MM.1S (cell line): ENCODE measurements around the gene RSRC2.
"Not testable (repeated sequence)": the region's sequence is repeated elsewhere in the genome, so short reads cannot be mapped to it uniquely, and the experiment has no call there.

Experiments
- DNase-seq: peaks from one replicate; pipeline ENCODE4 v3.0.0-alpha.2; 2015
- H2AFZ ChIP-seq: fragments of 300-600 bp; sonication (generic); 2 replicates; pipeline ENCODE4 v1.6.0; 2016; ENCODE audit warnings: antibody characterized with exemption, low read length
- H3F3A ChIP-seq: fragments of 300-600 bp; sonication (generic); 2 replicates; pipeline ENCODE4 v1.6.1; 2016; ENCODE audit warnings: mild to moderate bottlenecking, antibody characterized with exemption, low read length, moderate library complexity, mixed read lengths; ENCODE audit not compliant: insufficient read depth
- H3K27ac ChIP-seq: fragments of 300-600 bp; sonication (generic); 2 replicates; pipeline ENCODE4 v1.5.1; 2016; ENCODE audit warnings: mild to moderate bottlenecking, low read length
- H3K27me3 ChIP-seq: fragments of 300-600 bp; sonication (generic); replicated peaks from 2 replicates; pipeline ENCODE4 v1.6.0; 2016; ENCODE audit warnings: low read length; ENCODE audit not compliant: insufficient read depth
- H3K36me3 ChIP-seq: fragments of 300-600 bp; sonication (generic); replicated peaks from 2 replicates; pipeline ENCODE4 v1.6.1; 2016; ENCODE audit warnings: mild to moderate bottlenecking, low read length, mixed read lengths; ENCODE audit not compliant: insufficient read depth
- H3K4me1 ChIP-seq: fragments of 300-600 bp; sonication (generic); 2 replicates; pipeline ENCODE4 v1.6.1; 2016; ENCODE audit warnings: low read length, mixed read lengths
- H3K4me2 ChIP-seq: fragments of 300-600 bp; sonication (generic); 2 replicates; pipeline ENCODE4 v1.6.0; 2016; ENCODE audit warnings: low read depth, low read length
- H3K4me3 ChIP-seq: fragments of 300-600 bp; sonication (generic); 2 replicates; pipeline ENCODE4 v1.5.1; 2016; ENCODE audit warnings: low read length, mixed read lengths
- H3K79me2 ChIP-seq: fragments of 300-600 bp; sonication (generic); 2 replicates; pipeline ENCODE4 v1.6.1; 2016; ENCODE audit warnings: mixed run types, low read length, mixed read lengths
- H3K9ac ChIP-seq: fragments of 300-600 bp; sonication (generic); 2 replicates; pipeline ENCODE4 v1.6.1; 2016; ENCODE audit warnings: low read length, mixed read lengths
- H3K9me2 ChIP-seq: fragments of 300-600 bp; sonication (generic); replicated peaks from 2 replicates; pipeline ENCODE4 v1.6.1; 2016; ENCODE audit warnings: mild to moderate bottlenecking, low read length, mixed read lengths; ENCODE audit not compliant: insufficient read depth
- H3K9me3 ChIP-seq: fragments of 300-600 bp; sonication (generic); replicated peaks from 2 replicates; pipeline ENCODE4 v1.6.1; 2016; ENCODE audit warnings: mild to moderate bottlenecking, low read length, mixed read lengths; ENCODE audit not compliant: insufficient read depth
- H4K20me1 ChIP-seq: fragments of 300-600 bp; sonication (generic); 2 replicates; pipeline ENCODE4 v1.6.1; 2016; ENCODE audit warnings: mild to moderate bottlenecking, low read length, moderate library complexity, mixed read lengths; ENCODE audit not compliant: insufficient read depth
- EZH2 ChIP-seq: fragments of 300-600 bp; sonication (generic); optimal IDR thresholded peaks from 2 replicates; pipeline ENCODE3; 2017; ENCODE audit warnings: low read depth, mild to moderate bottlenecking, antibody characterized with exemption, low read length, mixed read lengths
- EZH2phosphoT487 ChIP-seq: fragments of 300-600 bp; sonication (generic); IDR thresholded peaks from 2 replicates; pipeline ENCODE4 v1.6.1; 2018; ENCODE audit warnings: antibody characterized with exemption, low read length
- TF ChIP-seq, protein P1 (sequence below): fragments of 300-600 bp; sonication (generic); IDR thresholded peaks from 2 replicates; pipeline ENCODE4 v1.5.1; 2016; ENCODE audit warnings: antibody characterized with exemption, low read length, mixed read lengths

The RSRC2 gene

DNA sequence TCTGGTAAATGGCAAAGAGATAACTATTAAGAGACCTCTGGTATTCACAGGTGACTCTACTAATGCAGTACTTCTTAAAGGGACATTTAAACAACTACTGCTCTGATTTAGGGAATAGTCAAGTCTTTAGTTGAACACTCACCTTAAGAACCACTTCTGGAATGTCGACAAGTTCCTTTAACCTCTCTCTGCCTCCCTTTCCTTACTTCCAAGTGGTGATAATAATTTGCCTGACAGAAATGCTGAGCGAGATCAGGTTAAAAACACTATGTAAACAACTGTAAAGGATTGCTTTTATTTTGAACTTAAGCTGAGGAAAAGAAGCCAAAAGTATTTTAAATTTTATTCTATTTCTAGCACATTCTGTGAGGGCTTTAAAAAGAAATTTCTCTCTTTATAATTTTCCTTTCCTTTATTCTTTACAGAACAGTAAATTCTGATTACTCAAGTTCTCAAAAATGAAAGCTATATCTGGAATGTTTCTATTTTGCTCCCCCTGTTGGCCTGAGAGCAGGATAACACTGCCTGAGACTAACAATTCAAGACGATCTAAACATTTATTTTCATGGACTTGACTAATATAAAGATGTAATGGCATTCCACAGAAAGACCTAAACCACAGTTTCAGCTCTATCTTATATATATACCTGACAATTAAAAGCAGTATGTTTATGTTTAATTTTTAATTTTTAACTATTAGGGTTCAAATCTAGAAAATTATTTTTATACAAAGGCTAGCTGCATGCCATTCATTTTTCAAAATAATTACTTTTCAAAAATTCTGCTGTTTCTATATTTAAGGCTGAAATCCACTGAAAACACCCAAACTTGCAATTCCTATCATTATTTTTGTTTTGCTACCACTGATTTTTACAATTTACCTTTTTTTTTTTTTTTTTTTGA lies 55.2 kb downstream of the RSRC2 start:
- Histone ChIP-seq H3K79me2 (no peaks in the 10 kb centered on the region), H3K9me2 (no peaks in the 10 kb centered on the region), H3K9me3 (no peaks in the 10 kb centered on the region), H3F3A (no peaks in the 10 kb centered on the region), H4K20me1 (no peaks in the 10 kb centered on the region), H2AFZ (no peak overlapping the region), H3K4me3 (no peak overlapping the region), H3K9ac (no peak overlapping the region), H3K4me2 (no peak overlapping the region), H3K27me3 (no peaks in the 10 kb centered on the region), H3K27ac (no peak overlapping the region), H3K4me1 (no peaks in the 10 kb centered on the region), H3K36me3 (no peaks in the 10 kb centered on the region)
- DNase-seq: peak; percentile 47
- TF ChIP-seq EZH2: no peak
- no peak for TF ChIP-seq EZH2phosphoT487
- TF ChIP-seq, protein P1, sequence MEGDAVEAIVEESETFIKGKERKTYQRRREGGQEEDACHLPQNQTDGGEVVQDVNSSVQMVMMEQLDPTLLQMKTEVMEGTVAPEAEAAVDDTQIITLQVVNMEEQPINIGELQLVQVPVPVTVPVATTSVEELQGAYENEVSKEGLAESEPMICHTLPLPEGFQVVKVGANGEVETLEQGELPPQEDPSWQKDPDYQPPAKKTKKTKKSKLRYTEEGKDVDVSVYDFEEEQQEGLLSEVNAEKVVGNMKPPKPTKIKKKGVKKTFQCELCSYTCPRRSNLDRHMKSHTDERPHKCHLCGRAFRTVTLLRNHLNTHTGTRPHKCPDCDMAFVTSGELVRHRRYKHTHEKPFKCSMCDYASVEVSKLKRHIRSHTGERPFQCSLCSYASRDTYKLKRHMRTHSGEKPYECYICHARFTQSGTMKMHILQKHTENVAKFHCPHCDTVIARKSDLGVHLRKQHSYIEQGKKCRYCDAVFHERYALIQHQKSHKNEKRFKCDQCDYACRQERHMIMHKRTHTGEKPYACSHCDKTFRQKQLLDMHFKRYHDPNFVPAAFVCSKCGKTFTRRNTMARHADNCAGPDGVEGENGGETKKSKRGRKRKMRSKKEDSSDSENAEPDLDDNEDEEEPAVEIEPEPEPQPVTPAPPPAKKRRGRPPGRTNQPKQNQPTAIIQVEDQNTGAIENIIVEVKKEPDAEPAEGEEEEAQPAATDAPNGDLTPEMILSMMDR: peak; percentile 57

DNA sequence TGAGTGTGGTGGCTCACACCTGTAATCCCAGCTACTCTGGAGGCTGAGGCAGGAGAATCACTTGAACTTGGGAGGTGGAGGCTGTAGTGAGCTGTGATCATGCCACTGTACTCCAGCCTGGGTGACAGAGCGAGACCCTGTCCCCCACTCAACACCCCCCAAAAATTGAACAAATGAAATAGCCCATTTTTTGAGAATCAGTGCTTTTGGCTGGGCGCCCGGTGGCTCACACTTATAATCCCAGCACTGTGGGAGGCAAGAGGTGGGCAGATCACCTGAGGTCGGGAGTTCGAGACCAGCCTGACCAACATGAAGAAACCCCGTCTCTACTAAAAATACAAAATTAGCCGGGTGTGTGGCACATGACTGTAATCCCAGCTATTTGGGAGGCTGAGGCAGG lies 56.2 kb downstream of the RSRC2 start:
- not testable (repeated sequence) for H3K9ac ChIP-seq, H3K36me3 ChIP-seq, H3K27ac ChIP-seq, H3K9me2 ChIP-seq, H3K79me2 ChIP-seq, H3K4me2 ChIP-seq, H3K9me3 ChIP-seq, H3K27me3 ChIP-seq, H4K20me1 ChIP-seq, H3F3A ChIP-seq, DNase-seq, H3K4me1 ChIP-seq, H2AFZ ChIP-seq, H3K4me3 ChIP-seq

DNA sequence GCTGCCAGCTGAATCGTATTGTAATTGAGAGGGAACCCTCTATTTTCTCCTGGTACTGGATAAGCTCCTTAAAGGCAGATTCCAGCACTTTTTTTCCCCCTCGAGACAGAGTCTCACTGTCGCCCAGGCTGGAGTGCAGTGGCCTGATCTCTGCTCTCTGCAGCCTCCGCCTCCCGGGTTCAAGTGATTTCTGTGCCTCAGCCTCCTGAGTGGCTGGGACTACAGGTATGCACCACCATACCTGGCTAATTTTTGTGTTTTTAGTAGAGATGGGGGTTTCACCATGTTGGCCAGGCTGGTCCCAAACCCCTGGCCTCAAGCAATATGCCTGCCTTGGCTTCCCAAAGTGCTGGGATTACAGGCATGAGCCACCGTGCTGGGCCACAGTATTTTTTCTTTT lies 56.9 kb downstream of the RSRC2 start:
- H2AFZ ChIP-seq, H3K79me2 ChIP-seq, H3K4me3 ChIP-seq, H3K4me1 ChIP-seq, H3K9me2 ChIP-seq, H3K9ac ChIP-seq, DNase-seq, H3K36me3 ChIP-seq, H3F3A ChIP-seq, H3K27me3 ChIP-seq, H3K9me3 ChIP-seq, H3K27ac ChIP-seq, H3K4me2 ChIP-seq, H4K20me1 ChIP-seq: not testable (repeated sequence)

GRCh38 chr12:122467983-122468382 lies 58.8 kb downstream of the RSRC2 start:
- H3K9ac ChIP-seq: no peak overlapping the region
- H3K27ac ChIP-seq: no peak overlapping the region
- no peaks in the 10 kb centered on the region for H3K27me3 ChIP-seq
- H3F3A ChIP-seq: no peaks in the 10 kb centered on the region
- no peaks in the 10 kb centered on the region for H3K9me3 ChIP-seq
- no peak for DNase-seq
- H4K20me1 ChIP-seq: no peaks in the 10 kb centered on the region
- no peaks in the 10 kb centered on the region for H3K79me2 ChIP-seq
- no peak overlapping the region for H3K4me2 ChIP-seq
- no peak overlapping the region for H3K4me3 ChIP-seq
- TF ChIP-seq EZH2: no peak
- TF ChIP-seq EZH2phosphoT487: no peak
- TF ChIP-seq, protein P1: no peak
- no peaks in the 10 kb centered on the region for H3K36me3 ChIP-seq
- no peak overlapping the region for H2AFZ ChIP-seq
- no peaks in the 10 kb centered on the region for H3K9me2 ChIP-seq
- no peaks in the 10 kb centered on the region for H3K4me1 ChIP-seq

- not testable (repeated sequence) for H3K9ac ChIP-seq, H3K36me3 ChIP-seq, H3K9me2 ChIP-seq, H3K27me3 ChIP-seq, H3K4me3 ChIP-seq, H3F3A ChIP-seq, H3K9me3 ChIP-seq, H2AFZ ChIP-seq, H3K4me2 ChIP-seq, H3K4me1 ChIP-seq, H4K20me1 ChIP-seq, H3K79me2 ChIP-seq, DNase-seq, H3K27ac ChIP-seq
Observed at GRCh38 chr12:122464317-122465042, 62.3 kb downstream of the RSRC2 start.
